DOHH2 (cell line): Measurements from ENCODE around the gene TMEM147.

ENCODE experiments used
- H3F3A ChIP-seq: fragments of 200-600 bp; sonication (generic), shearing (Covaris generic); 2 replicates; pipeline ENCODE4 v1.6.0; 2016; ENCODE audit warnings: antibody characterized with exemption, mild to moderate bottlenecking; ENCODE audit not compliant: control insufficient read depth, insufficient read depth
- H3K27ac ChIP-seq: fragments of 200-600 bp; sonication (generic); 2 replicates; pipeline ENCODE4 v1.5.1; 2014; ENCODE audit warnings: low read depth, mild to moderate bottlenecking, low read length, moderate library complexity
- H3K27me3 ChIP-seq: fragments of 200-600 bp; sonication (generic); 2 replicates; pipeline ENCODE4 v1.6.1; 2014; ENCODE audit warnings: mild to moderate bottlenecking, low read length, mixed read lengths; ENCODE audit not compliant: control insufficient read depth
- H3K36me3 ChIP-seq: fragments of 200-600 bp; sonication (generic); 2 replicates; pipeline ENCODE4 v1.6.1; 2014; ENCODE audit warnings: mild to moderate bottlenecking, low read length, moderate library complexity, mixed read lengths; ENCODE audit not compliant: control insufficient read depth
- H3K4me1 ChIP-seq: fragments of 200-600 bp; sonication (generic); 2 replicates; pipeline ENCODE4 v1.6.1; 2014; ENCODE audit warnings: mild to moderate bottlenecking, low read length, mixed read lengths; ENCODE audit not compliant: control insufficient read depth
- H3K4me2 ChIP-seq: fragments of 200-600 bp; sonication (generic); 2 replicates; pipeline ENCODE4 v1.6.0; 2014; ENCODE audit warnings: mild to moderate bottlenecking, low read length, moderate library complexity
- H3K4me3 ChIP-seq: fragments of 200-600 bp; sonication (generic); 2 replicates; pipeline ENCODE4 v1.5.1; 2014; ENCODE audit warnings: mild to moderate bottlenecking, low read length, mixed read lengths
- H3K79me2 ChIP-seq: fragments of 200-600 bp; sonication (generic); 2 replicates; pipeline ENCODE4 v1.6.1; 2014; ENCODE audit warnings: mild to moderate bottlenecking, low read length, mixed read lengths; ENCODE audit not compliant: control insufficient read depth
- H3K9me2 ChIP-seq: fragments of 200-600 bp; sonication (generic); replicated peaks from 2 replicates; pipeline ENCODE4 v1.6.1; 2014; ENCODE audit warnings: mild to moderate bottlenecking, low read length, mixed read lengths; ENCODE audit not compliant: control insufficient read depth
- H3K9me3 ChIP-seq: fragments of 200-600 bp; sonication (generic); 2 replicates; pipeline ENCODE4 v1.6.1; 2014; ENCODE audit warnings: antibody characterized with exemption, low read length, mixed read lengths; ENCODE audit not compliant: control insufficient read depth, insufficient read depth
- H4K20me1 ChIP-seq: fragments of 200-600 bp; sonication (generic); 2 replicates; pipeline ENCODE4 v1.6.0; 2014; ENCODE audit warnings: low read depth, mild to moderate bottlenecking, antibody characterized with exemption, low read length, moderate library complexity; ENCODE audit not compliant: control insufficient read depth, insufficient read depth
- EZH2phosphoT487 ChIP-seq: fragments of 200-600 bp; sonication (generic); IDR thresholded peaks from 2 replicates; pipeline ENCODE4 v1.6.1; 2017; ENCODE audit warnings: borderline replicate concordance, mild to moderate bottlenecking, antibody characterized with exemption, low read length, moderate library complexity, mixed read lengths
- TF ChIP-seq, protein P1 (sequence below): fragments of 200-600 bp; sonication (generic); IDR thresholded peaks from one replicate; pipeline ENCODE4 v1.5.1; 2014; ENCODE audit warnings: antibody characterized with exemption, mild to moderate bottlenecking, low read depth, low read length; ENCODE audit not compliant: poor library complexity, severe bottlenecking

Gene TMEM147

GRCh38 chr19:35559781-35560180 is 14.4 kb downstream of the TMEM147 start:
- no peak overlapping the region for H3K4me3 ChIP-seq
- H3K36me3 ChIP-seq = no peaks in the 10 kb centered on the region
- no peaks in the 10 kb centered on the region for H3K9me3 ChIP-seq
- no peaks in the 10 kb centered on the region; the same call in 1 of the 2 replicates for H4K20me1 ChIP-seq
- TF ChIP-seq, protein P1, sequence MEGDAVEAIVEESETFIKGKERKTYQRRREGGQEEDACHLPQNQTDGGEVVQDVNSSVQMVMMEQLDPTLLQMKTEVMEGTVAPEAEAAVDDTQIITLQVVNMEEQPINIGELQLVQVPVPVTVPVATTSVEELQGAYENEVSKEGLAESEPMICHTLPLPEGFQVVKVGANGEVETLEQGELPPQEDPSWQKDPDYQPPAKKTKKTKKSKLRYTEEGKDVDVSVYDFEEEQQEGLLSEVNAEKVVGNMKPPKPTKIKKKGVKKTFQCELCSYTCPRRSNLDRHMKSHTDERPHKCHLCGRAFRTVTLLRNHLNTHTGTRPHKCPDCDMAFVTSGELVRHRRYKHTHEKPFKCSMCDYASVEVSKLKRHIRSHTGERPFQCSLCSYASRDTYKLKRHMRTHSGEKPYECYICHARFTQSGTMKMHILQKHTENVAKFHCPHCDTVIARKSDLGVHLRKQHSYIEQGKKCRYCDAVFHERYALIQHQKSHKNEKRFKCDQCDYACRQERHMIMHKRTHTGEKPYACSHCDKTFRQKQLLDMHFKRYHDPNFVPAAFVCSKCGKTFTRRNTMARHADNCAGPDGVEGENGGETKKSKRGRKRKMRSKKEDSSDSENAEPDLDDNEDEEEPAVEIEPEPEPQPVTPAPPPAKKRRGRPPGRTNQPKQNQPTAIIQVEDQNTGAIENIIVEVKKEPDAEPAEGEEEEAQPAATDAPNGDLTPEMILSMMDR = peak; percentile 9
- TF ChIP-seq EZH2phosphoT487 = no peak
- H3K79me2 ChIP-seq = no peaks in the 10 kb centered on the region
- no peaks in the 10 kb centered on the region for H3K9me2 ChIP-seq
- peaks cover 11% of the 10 kb centered on the region for H3K4me1 ChIP-seq
- no peak overlapping the region for H3K27ac ChIP-seq
- H3K27me3 ChIP-seq = peaks cover 19% of the 10 kb centered on the region
- H3K4me2 ChIP-seq = no peak overlapping the region
- H3F3A ChIP-seq = no peaks in the 10 kb centered on the region

GRCh38 chr19:35560271-35560670 is 14.8 kb downstream of the TMEM147 start:
- Histone ChIP-seq H3K27me3 (peaks cover 19% of the 10 kb centered on the region), H3K9me2 (no peaks in the 10 kb centered on the region), H4K20me1 (no peaks in the 10 kb centered on the region; the same call in 1 of the 2 replicates), H3K4me1 (peaks cover 11% of the 10 kb centered on the region), H3F3A (no peaks in the 10 kb centered on the region), H3K4me3 (no peak overlapping the region), H3K27ac (no peak overlapping the region), H3K4me2 (no peak overlapping the region), H3K36me3 (no peaks in the 10 kb centered on the region), H3K9me3 (no peaks in the 10 kb centered on the region), H3K79me2 (no peaks in the 10 kb centered on the region)
- TF ChIP-seq, protein P1 = no peak
- TF ChIP-seq EZH2phosphoT487 = no peak

DNA sequence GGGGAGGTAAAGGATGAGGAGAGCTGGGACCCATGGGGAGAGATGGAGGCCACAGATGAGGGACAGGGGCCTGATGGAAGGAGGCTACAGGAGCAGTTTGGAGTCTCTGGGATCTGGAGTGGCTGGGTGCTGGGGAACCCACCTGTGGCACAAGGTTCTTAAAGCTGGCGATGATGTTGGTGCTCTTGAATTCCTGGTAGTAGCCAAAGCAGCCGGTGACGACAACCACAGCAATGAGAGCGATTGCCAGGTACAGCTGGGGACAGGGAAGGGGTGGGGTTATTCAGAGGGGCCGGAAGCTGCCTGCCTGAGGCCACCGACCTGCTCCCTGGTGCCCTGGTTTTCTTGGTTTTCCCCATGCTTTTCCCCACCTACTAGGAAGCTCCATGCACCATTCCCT is 15.3 kb downstream of the TMEM147 start:
- no peaks in the 10 kb centered on the region for H3K36me3 ChIP-seq
- no peaks in the 10 kb centered on the region for H3K79me2 ChIP-seq
- peaks cover 19% of the 10 kb centered on the region for H3K27me3 ChIP-seq
- no peak overlapping the region for H3K27ac ChIP-seq
- TF ChIP-seq, protein P1 = no peak
- TF ChIP-seq EZH2phosphoT487 = no peak
- no peaks in the 10 kb centered on the region; the same call in 1 of the 2 replicates for H4K20me1 ChIP-seq
- H3K4me2 ChIP-seq = no peak overlapping the region
- no peaks in the 10 kb centered on the region for H3F3A ChIP-seq
- no peak overlapping the region for H3K4me3 ChIP-seq
- H3K9me3 ChIP-seq = no peaks in the 10 kb centered on the region
- H3K4me1 ChIP-seq = peaks cover 11% of the 10 kb centered on the region
- no peaks in the 10 kb centered on the region for H3K9me2 ChIP-seq
